Caco-2 (cell line): ENCODE data around the gene MRPS23. TPM values are rescaled to one million over a fixed set of nuclear protein-coding genes. Genes with fewer than 3 reads are reported as not detected.

ENCODE experiments used
- BruUV-seq: library from RNA; stranded (reverse); fragments of 400-500 nt; replicated peaks from 2 replicates; lab custom pipeline; 2021; lab: Mats Ljungman, UMichigan
- CTCF ChIA-PET: fragments of 300-600 bp; sonication (Branson Sonifier 250); formaldehyde crosslinking; loops from one replicate; lab custom pipeline; 2022; ENCODE audit warnings: antibody characterized with exemption; lab: Charles Lee
- POLR2A ChIA-PET: fragments of 300-600 bp; sonication (Branson Sonifier 250); formaldehyde crosslinking; loops from one replicate; lab custom pipeline; 2022; ENCODE audit warnings: antibody characterized with exemption; lab: Charles Lee
- DNase-seq, 2 experiments: peaks; one replicate each; pipeline versions ENCODE4 v3.0.0 to v3.0.0-alpha.2; 2020 to 2022
- H3K27me3 ChIP-seq: replicated peaks from 2 replicates; pipeline ENCODE4 v1.6.0; 2011; ENCODE audit warnings: low read length; ENCODE audit not compliant: control insufficient read depth, insufficient read depth
- H3K36me3 ChIP-seq: 2 replicates; pipeline ENCODE4 v1.5.1; 2011; ENCODE audit warnings: low read length; ENCODE audit not compliant: control insufficient read depth, insufficient read depth
- H3K4me1 ChIP-seq: fragments of 250-450 bp; sonication (Bioruptor Pico); 2 replicates; pipeline ENCODE4 v1.5.1; 2020; ENCODE audit warnings: mild to moderate bottlenecking
- H3K4me3 ChIP-seq: 2 replicates; pipeline ENCODE4 v1.5.1; 2011; ENCODE audit warnings: low read depth, mild to moderate bottlenecking, control low read depth, low read length
- H3K9me3 ChIP-seq: fragments of 250-450 bp; sonication (Bioruptor Pico); 2 replicates; pipeline ENCODE4 v1.5.1; 2020; ENCODE audit warnings: mild to moderate bottlenecking, moderate library complexity
- H3K27ac Mint-ChIP-seq: one replicate; pipeline ENCODE4 v1.8.0; 2022; ENCODE audit warnings: mixed read lengths; ENCODE audit not compliant: unreplicated experiment
- H3K27me3 Mint-ChIP-seq: one replicate; pipeline ENCODE4 v1.8.0; 2022; ENCODE audit warnings: mixed read lengths; ENCODE audit not compliant: insufficient read depth, unreplicated experiment
- H3K36me3 Mint-ChIP-seq: one replicate; pipeline ENCODE4 v1.8.0; 2022; ENCODE audit warnings: mild to moderate bottlenecking, mixed read lengths; ENCODE audit not compliant: insufficient read depth, unreplicated experiment
- H3K4me1 Mint-ChIP-seq: one replicate; pipeline ENCODE4 v1.8.0; 2022; ENCODE audit warnings: low read depth, mixed read lengths; ENCODE audit not compliant: unreplicated experiment
- H3K4me3 Mint-ChIP-seq: one replicate; pipeline ENCODE4 v1.8.0; 2022; ENCODE audit warnings: mild to moderate bottlenecking, moderate library complexity, mixed read lengths; ENCODE audit not compliant: unreplicated experiment
- H3K9me3 Mint-ChIP-seq: one replicate; pipeline ENCODE4 v1.8.0; 2022; ENCODE audit warnings: mixed read lengths; ENCODE audit not compliant: unreplicated experiment
- intact Hi-C: fragments of 100-400 bp; cut with micrococcal nuclease; formaldehyde crosslinking; loops from one replicate; pipeline ENCODE4 v1.10.0; 2022; ENCODE audit not compliant: unreplicated experiment
- total RNA-seq: library from RNA; stranded (reverse); gene quantifications from 2 replicates; pipeline ENCODE4 v1.2.3, GENCODE V29; 2022
- TF ChIP-seq, protein P1 (sequence below), 2 experiments: fragments of 200-600 bp in 1 of 2; IDR thresholded peaks; 1 replicate in 1 of 2; 2 replicates in 1 of 2; pipeline versions ENCODE4 v1.5.1 to v1.8.0; 2011 to 2022; ENCODE audit warnings: antibody characterized with exemption in 1 of 2, control low read depth in 1 of 2, inconsistent platforms in 1 of 2, low read depth in 1 of 2, low read length in 1 of 2, mild to moderate bottlenecking in 1 of 2, moderate library complexity in 1 of 2; ENCODE audit not compliant: insufficient read depth in 1 of 2, severe bottlenecking in 1 of 2, unreplicated experiment in 1 of 2

The MRPS23 gene
- total RNA-seq, 1 experiment from 2014 or later = 72.9 TPM

DNA sequence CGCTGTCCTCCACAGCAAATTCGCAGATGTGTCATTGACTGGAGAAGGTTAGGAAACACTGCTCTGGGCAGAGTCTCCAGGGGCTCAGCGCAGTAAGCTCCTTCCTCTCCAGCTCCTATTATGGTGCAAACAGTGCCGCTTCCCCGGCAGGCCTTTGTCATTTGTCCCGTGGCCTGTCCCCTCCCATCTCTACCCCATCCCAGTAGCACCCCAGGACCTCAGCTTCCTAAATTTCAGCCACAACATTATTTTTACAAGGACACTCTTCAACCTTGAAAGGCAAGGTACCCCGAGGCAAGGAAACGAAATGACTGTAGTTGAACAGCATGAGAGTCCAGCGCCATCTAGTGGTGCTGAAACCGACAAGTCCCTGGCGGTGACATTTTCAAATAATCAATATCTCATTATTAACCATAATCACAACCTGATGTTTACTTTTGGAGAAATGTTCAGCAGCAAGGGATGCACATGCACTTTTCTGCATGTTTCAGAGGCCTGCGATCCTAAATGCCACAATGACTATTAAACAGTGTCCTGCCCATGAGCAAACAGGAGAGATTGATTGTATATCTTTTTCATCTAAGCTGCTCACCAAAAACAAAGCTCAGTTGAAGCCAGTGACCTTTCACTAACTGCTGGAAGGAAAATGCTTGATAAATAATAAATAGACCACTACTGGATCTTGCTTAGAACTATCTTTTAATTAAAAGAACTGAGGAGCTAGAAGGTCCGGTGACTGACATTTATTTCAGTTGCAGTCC, 16.5 kb downstream of the MRPS23 start:
- Histone ChIP-seq H3K4me1 (peaks cover 5% of the 10 kb centered on the region; the same call in 1 of the 2 replicates), H3K27me3 (no peaks in the 10 kb centered on the region), H3K9me3 (no peaks in the 10 kb centered on the region), H3K36me3 (no peaks in the 10 kb centered on the region; the same call in 1 of the 2 replicates), H3K4me3 (no peak overlapping the region)
- TF ChIP-seq, protein P1, sequence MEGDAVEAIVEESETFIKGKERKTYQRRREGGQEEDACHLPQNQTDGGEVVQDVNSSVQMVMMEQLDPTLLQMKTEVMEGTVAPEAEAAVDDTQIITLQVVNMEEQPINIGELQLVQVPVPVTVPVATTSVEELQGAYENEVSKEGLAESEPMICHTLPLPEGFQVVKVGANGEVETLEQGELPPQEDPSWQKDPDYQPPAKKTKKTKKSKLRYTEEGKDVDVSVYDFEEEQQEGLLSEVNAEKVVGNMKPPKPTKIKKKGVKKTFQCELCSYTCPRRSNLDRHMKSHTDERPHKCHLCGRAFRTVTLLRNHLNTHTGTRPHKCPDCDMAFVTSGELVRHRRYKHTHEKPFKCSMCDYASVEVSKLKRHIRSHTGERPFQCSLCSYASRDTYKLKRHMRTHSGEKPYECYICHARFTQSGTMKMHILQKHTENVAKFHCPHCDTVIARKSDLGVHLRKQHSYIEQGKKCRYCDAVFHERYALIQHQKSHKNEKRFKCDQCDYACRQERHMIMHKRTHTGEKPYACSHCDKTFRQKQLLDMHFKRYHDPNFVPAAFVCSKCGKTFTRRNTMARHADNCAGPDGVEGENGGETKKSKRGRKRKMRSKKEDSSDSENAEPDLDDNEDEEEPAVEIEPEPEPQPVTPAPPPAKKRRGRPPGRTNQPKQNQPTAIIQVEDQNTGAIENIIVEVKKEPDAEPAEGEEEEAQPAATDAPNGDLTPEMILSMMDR (IDR thresholded peaks at IDR 0.05; ENCODE audit: insufficient read depth in 1 of 2, low read depth in 1 of 2, low read length in 1 of 2, severe bottlenecking in 1 of 2, unreplicated experiment in 1 of 2) = peak; percentile 91 to 93
- peaks cover 6% of the 10 kb centered on the region for H3K4me1 Mint-ChIP-seq
- H3K9me3 Mint-ChIP-seq = no peaks in the 10 kb centered on the region
- intact Hi-C loops = loop anchor here (1.0 to 10.0 kb wide), 2 partner anchors 89 to 702 kb away; partner anchors contain the start of gene CCDC182
- ChIA-PET CTCF (interaction anchor here (0.5 to 3.7 kb wide), 18 partner anchors 9 to 788 kb away, joined by 3 to 12 read pairs (median 3); partner anchors contain the start of gene MRPS23), POLR2A (no interaction called here)
- peaks cover 13% of the 10 kb centered on the region for H3K36me3 Mint-ChIP-seq
- peak; percentile 65 to 68 for DNase-seq
- no peak overlapping the region for H3K4me3 Mint-ChIP-seq
- no TSS peak for BruUV-seq
- H3K27me3 Mint-ChIP-seq = no peaks in the 10 kb centered on the region
- H3K27ac Mint-ChIP-seq = no peak overlapping the region

DNA sequence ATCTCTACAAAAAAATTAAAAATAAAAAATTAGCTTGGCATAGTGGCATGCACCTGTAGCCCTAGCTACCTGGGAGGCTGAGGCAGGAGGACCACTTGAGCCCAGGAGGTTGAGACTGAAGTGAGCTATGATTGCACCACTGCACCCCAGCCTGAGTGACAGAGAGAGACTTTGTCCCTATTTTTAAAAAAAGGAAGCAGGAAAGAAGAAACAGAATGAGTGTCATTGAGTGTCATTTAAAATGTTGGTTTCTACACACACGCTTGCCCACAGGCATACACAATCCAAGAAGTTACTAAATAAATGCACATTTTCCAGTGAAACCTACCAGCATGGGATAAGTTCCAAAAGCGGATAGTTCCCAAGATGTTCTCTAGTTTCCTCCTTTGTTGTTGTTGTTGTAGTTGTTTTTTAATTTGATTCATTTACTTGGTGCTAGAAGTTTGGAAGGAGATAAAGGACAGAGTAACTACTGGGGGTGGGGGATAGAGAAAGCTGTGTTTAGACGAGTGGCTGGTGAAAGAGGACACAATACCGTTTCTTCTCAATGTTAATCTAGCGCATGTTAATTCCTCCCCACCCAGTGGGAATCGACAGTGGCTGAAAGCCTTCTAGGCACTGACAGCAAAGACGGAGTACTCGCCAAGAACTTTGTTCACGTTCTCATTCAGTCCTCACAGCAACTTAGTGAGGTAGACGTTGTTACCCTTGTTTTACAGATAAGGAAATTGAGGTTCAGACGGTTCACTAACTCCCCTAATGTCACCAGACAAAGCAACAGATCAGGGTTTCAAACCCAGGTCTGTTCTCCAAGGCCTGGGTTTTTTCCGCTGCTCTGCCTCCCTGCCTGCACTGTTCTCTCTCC, 17.3 kb downstream of the MRPS23 start:
- H3K9me3 ChIP-seq = no peaks in the 10 kb centered on the region
- no peaks in the 10 kb centered on the region for H3K9me3 Mint-ChIP-seq

More for the DNA sequence above, 17.3 kb downstream of the MRPS23 start:
- H3K4me1 Mint-ChIP-seq = peaks cover 6% of the 10 kb centered on the region
- ChIA-PET CTCF (interaction anchor here (0.6 to 3.7 kb wide), 13 partner anchors 10 to 703 kb away, joined by 3 to 12 read pairs (median 4); partner anchors contain the start of gene MRPS23), POLR2A (no interaction called here)
- H3K36me3 Mint-ChIP-seq = peaks cover 10% of the 10 kb centered on the region
- no peak overlapping the region for H3K4me3 Mint-ChIP-seq
- Histone ChIP-seq H3K4me1 (peaks cover 5% of the 10 kb centered on the region; the same call in 1 of the 2 replicates), H3K27me3 (no peaks in the 10 kb centered on the region), H3K4me3 (no peak overlapping the region), H3K36me3 (no peaks in the 10 kb centered on the region; the same call in 1 of the 2 replicates)
- TF ChIP-seq, protein P1 (IDR thresholded peaks at IDR 0.05; ENCODE audit: insufficient read depth in 1 of 2, low read depth in 1 of 2, low read length in 1 of 2, severe bottlenecking in 1 of 2, unreplicated experiment in 1 of 2) = no peak
- intact Hi-C loops = loop anchor here (1.0 to 10.0 kb wide), 2 partner anchors 88 to 701 kb away; partner anchors contain the start of gene CCDC182
- no peak for DNase-seq
- no peak overlapping the region for H3K27ac Mint-ChIP-seq
- no TSS peak for BruUV-seq
- no peaks in the 10 kb centered on the region for H3K27me3 Mint-ChIP-seq
